Fibroblast of skin of right quadriceps (primary cell): Measurements from ENCODE around the gene RFX3.

Source experiments
- DNase-seq: peaks from one replicate; pipeline ENCODE4 v3.0.0-alpha.2; 2013

RFX3 gene

GRCh38 chr9:3431890-3432289, 93.9 kb downstream of the RFX3 start:
- DNase-seq, result no peak

GRCh38 chr9:3419893-3420292, 105.9 kb downstream of the RFX3 start:
- no peak for DNase-seq

GRCh38 chr9:3415906-3416305, 109.9 kb downstream of the RFX3 start:
- DNase-seq, result no peak

GRCh38 chr9:3413984-3414383, 111.8 kb downstream of the RFX3 start:
- no peak for DNase-seq

- DNase-seq, result no peak
Observed at GRCh38 chr9:3410461-3410860, 115.3 kb downstream of the RFX3 start.

GRCh38 chr9:3409453-3409852, 116.3 kb downstream of the RFX3 start:
- no peak for DNase-seq

GRCh38 chr9:3403315-3403714, 122.5 kb downstream of the RFX3 start:
- DNase-seq, result no peak

- DNase-seq, result no peak
Observed at GRCh38 chr9:3401221-3401954, 124.4 kb downstream of the RFX3 start.

GRCh38 chr9:3398232-3398648, 127.6 kb downstream of the RFX3 start:
- no peak for DNase-seq

- DNase-seq, result no peak
Observed at GRCh38 chr9:3397766-3398165, 128.0 kb downstream of the RFX3 start.

- no peak for DNase-seq
Observed at GRCh38 chr9:3391414-3391813, 134.4 kb downstream of the RFX3 start.

- DNase-seq, result no peak
Observed at GRCh38 chr9:3386753-3387152, 139.0 kb downstream of the RFX3 start.

GRCh38 chr9:3385871-3386270, 139.9 kb downstream of the RFX3 start:
- no peak for DNase-seq

GRCh38 chr9:3371842-3372241, 154.0 kb downstream of the RFX3 start:
- DNase-seq, result no peak

- no peak for DNase-seq
Observed at GRCh38 chr9:3370715-3371114, 155.1 kb downstream of the RFX3 start.

GRCh38 chr9:3367185-3367584, 158.6 kb downstream of the RFX3 start:
- no peak for DNase-seq

- DNase-seq, result no peak
Observed at GRCh38 chr9:3361689-3362392, 164.0 kb downstream of the RFX3 start.

- no peak for DNase-seq
Observed at GRCh38 chr9:3361116-3361515, 164.7 kb downstream of the RFX3 start.

GRCh38 chr9:3360245-3360644, 165.6 kb downstream of the RFX3 start:
- DNase-seq, result no peak

GRCh38 chr9:3359778-3360177, 166.0 kb downstream of the RFX3 start:
- DNase-seq, result no peak

GRCh38 chr9:3359048-3359692, 166.6 kb downstream of the RFX3 start:
- no peak for DNase-seq

- no peak for DNase-seq
Observed at GRCh38 chr9:3348169-3348568, 177.6 kb downstream of the RFX3 start.

- no peak for DNase-seq
Observed at GRCh38 chr9:3346549-3346948, 179.3 kb downstream of the RFX3 start.

GRCh38 chr9:3343671-3344070, 182.1 kb downstream of the RFX3 start:
- no peak for DNase-seq
